Suppressor macrophage treated with lipopolysaccharide for 1 hour (primary cell): Measurements from ENCODE around the gene TASP1.

Experiments
- DNase-seq, 3 donors: peaks; one replicate each; pipeline ENCODE4 v3.0.0-alpha.2; 2020 to 2022

Gene TASP1

GRCh38 chr20:13341737-13342393 lies 296.9 kb downstream of the TASP1 start:
- no peak for DNase-seq

GRCh38 chr20:13340088-13340487 lies 298.6 kb downstream of the TASP1 start:
- DNase-seq: peak; percentile 4 to 22 (median 16)
